GM23338 (cell line): ENCODE measurements around the gene PIK3R5. TPM values are rescaled to one million over a fixed set of nuclear protein-coding genes. Genes with fewer than 3 reads are reported as not detected.

ENCODE experiments used
- ATAC-seq: fragments of 200-7000 bp; cut with Tn5 transposase; 3 replicates; pipeline ENCODE4 v1.9.1; 2020
- DNase-seq: peaks from one replicate; pipeline ENCODE4 v3.0.0-alpha.2; 2015; ENCODE audit warnings: low spot score
- H2AFZ ChIP-seq: fragments of 200-600 bp; sonication (generic); 2 replicates; pipeline ENCODE4 v1.8.0; 2016; ENCODE audit warnings: antibody characterized with exemption, mild to moderate bottlenecking, moderate library complexity
- H3F3A ChIP-seq: fragments of 200-600 bp; sonication (generic); replicated peaks from 2 replicates; pipeline ENCODE4 v1.8.0; 2017; ENCODE audit warnings: antibody characterized with exemption, mixed run types, low read depth
- H3K27ac ChIP-seq: fragments of 200-600 bp; sonication (generic); 2 replicates; pipeline ENCODE4 v1.6.1; 2016; ENCODE audit warnings: low read depth
- H3K27me3 ChIP-seq: fragments of 200-600 bp; sonication (generic); 2 replicates; pipeline ENCODE4 v1.8.0; 2016; ENCODE audit warnings: mild to moderate bottlenecking, mixed run types, moderate library complexity; ENCODE audit not compliant: insufficient read depth
- H3K36me3 ChIP-seq: fragments of 200-600 bp; sonication (generic); 2 replicates; pipeline ENCODE4 v1.8.0; 2016; ENCODE audit warnings: mild to moderate bottlenecking; ENCODE audit not compliant: insufficient read depth
- H3K4me1 ChIP-seq: fragments of 200-600 bp; sonication (generic); 2 replicates; pipeline ENCODE4 v1.8.0; 2016; ENCODE audit warnings: mild to moderate bottlenecking, moderate library complexity; ENCODE audit not compliant: insufficient read depth
- H3K4me2 ChIP-seq: fragments of 200-600 bp; sonication (generic); 2 replicates; pipeline ENCODE4 v1.7.1; 2017; ENCODE audit warnings: mixed run types
- H3K4me3 ChIP-seq: fragments of 200-600 bp; sonication (generic); 2 replicates; pipeline ENCODE4 v1.6.1; 2016; ENCODE audit warnings: mixed run types
- H3K79me2 ChIP-seq: fragments of 200-600 bp; sonication (generic); replicated peaks from 2 replicates; pipeline ENCODE4 v1.8.0; 2017; ENCODE audit warnings: mild to moderate bottlenecking; ENCODE audit not compliant: insufficient read depth
- H3K9me2 ChIP-seq: fragments of 200-600 bp; sonication (generic); 2 replicates; pipeline ENCODE4 v1.8.0; 2017; ENCODE audit not compliant: insufficient read depth
- H4K20me1 ChIP-seq: fragments of 200-600 bp; sonication (generic); replicated peaks from 2 replicates; pipeline ENCODE4 v1.8.0; 2017; ENCODE audit warnings: mild to moderate bottlenecking; ENCODE audit not compliant: insufficient read depth
- H3K27ac Mint-ChIP-seq: 2 replicates; pipeline ENCODE4 v1.8.0; 2020; ENCODE audit warnings: inconsistent platforms, mild to moderate bottlenecking, moderate library complexity, mixed read lengths
- H3K27me3 Mint-ChIP-seq: 3 replicates; pipeline ENCODE4 v1.8.0; 2022; ENCODE audit warnings: low read depth, mild to moderate bottlenecking, moderate library complexity, mixed read lengths, inconsistent platforms; ENCODE audit not compliant: insufficient read depth, poor library complexity
- H3K36me3 Mint-ChIP-seq: 3 replicates; pipeline ENCODE4 v1.8.0; 2021; ENCODE audit warnings: low read depth, mild to moderate bottlenecking, inconsistent platforms, moderate library complexity, mixed read lengths
- H3K4me1 Mint-ChIP-seq: 3 replicates; pipeline ENCODE4 v1.8.0; 2020; ENCODE audit warnings: mild to moderate bottlenecking, inconsistent platforms, mixed read lengths
- H3K4me3 Mint-ChIP-seq: 3 replicates; pipeline ENCODE4 v1.8.0; 2021; ENCODE audit warnings: moderate library complexity, mild to moderate bottlenecking, inconsistent platforms, mixed read lengths
- H3K9me3 Mint-ChIP-seq: 3 replicates; pipeline ENCODE4 v1.8.0; 2020; ENCODE audit warnings: moderate library complexity, mild to moderate bottlenecking, inconsistent platforms, mixed read lengths
- CREB1 ChIP-seq: fragments of 250-450 bp; sonication (Bioruptor Pico); IDR thresholded peaks from 2 replicates; pipeline ENCODE4 v1.5.0; 2020; ENCODE audit warnings: low read depth, mild to moderate bottlenecking, moderate library complexity
- EZH2 ChIP-seq: fragments of 200-600 bp; sonication (generic); IDR thresholded peaks from one replicate; pipeline ENCODE4 v1.8.0; 2017; ENCODE audit warnings: antibody characterized with exemption, mild to moderate bottlenecking, low read depth; ENCODE audit not compliant: unreplicated experiment
- EZH2phosphoT487 ChIP-seq: fragments of 200-600 bp; sonication (generic); IDR thresholded peaks from one replicate; pipeline ENCODE4 v1.8.1; 2018; ENCODE audit warnings: antibody characterized with exemption; ENCODE audit not compliant: unreplicated experiment
- JUNB ChIP-seq: IDR thresholded peaks from one replicate; pipeline ENCODE4 v1.6.1; 2016; ENCODE audit warnings: antibody characterized with exemption; ENCODE audit not compliant: unreplicated experiment
- NANOG ChIP-seq: IDR thresholded peaks from 2 replicates; pipeline ENCODE4 v1.6.1; 2016; ENCODE audit warnings: antibody characterized with exemption, borderline replicate concordance
- POLR2AphosphoS5 ChIP-seq: IDR thresholded peaks from 2 replicates; pipeline ENCODE4 v1.6.1; 2016; ENCODE audit warnings: antibody characterized with exemption, low read depth
- STAT1 ChIP-seq: IDR thresholded peaks from one replicate; pipeline ENCODE4 v1.6.1; 2016; ENCODE audit warnings: antibody characterized with exemption; ENCODE audit not compliant: unreplicated experiment
- ZNF114 ChIP-seq: fragments of 250-450 bp; sonication (Bioruptor Pico); IDR thresholded peaks from 2 replicates; pipeline ENCODE4 v1.5.0; 2020; ENCODE audit warnings: mild to moderate bottlenecking, moderate library complexity
- ZNF331 ChIP-seq: fragments of 250-450 bp; sonication (Bioruptor Pico); IDR thresholded peaks from 2 replicates; pipeline ENCODE4 v1.5.0; 2020; ENCODE audit warnings: low read depth, mild to moderate bottlenecking, moderate library complexity
- polyA plus RNA-seq: library from polyadenylated mRNA; unstranded; fragments of >200 nt; fragmentation: Nextera tagmentation; extraction: Ambion mirVana; gene quantifications from 2 replicates; pipeline ENCODE4 v1.2.1, GENCODE V29; 2016
- total RNA-seq: library from RNA; depleted of rRNA; stranded (reverse); fragments of >200 nt; shearing (Covaris generic); gene quantifications from 2 replicates; pipeline ENCODE4 v1.2.3, GENCODE V29; 2014
- TF ChIP-seq, protein P1 (sequence below): IDR thresholded peaks from one replicate; pipeline ENCODE4 v1.6.1; 2018; ENCODE audit warnings: antibody characterized with exemption; ENCODE audit not compliant: unreplicated experiment
- TF ChIP-seq, protein P2 (sequence below), 2 experiments: fragments of 200-600 bp in 1 of 2; sonication (generic) in 1 of 2; conservative IDR thresholded peaks; 2 replicates each; pipeline versions ENCODE4 v1.5.1 to v1.6.1; 2016 to 2017; ENCODE audit warnings: antibody characterized with exemption in 2 of 2, low read depth in 2 of 2, mild to moderate bottlenecking in 2 of 2, moderate library complexity in 1 of 2

Gene PIK3R5
- total and polyA plus RNA-seq, 2 experiments from 2014 or later = 1.7 to 9.4 TPM

DNA sequence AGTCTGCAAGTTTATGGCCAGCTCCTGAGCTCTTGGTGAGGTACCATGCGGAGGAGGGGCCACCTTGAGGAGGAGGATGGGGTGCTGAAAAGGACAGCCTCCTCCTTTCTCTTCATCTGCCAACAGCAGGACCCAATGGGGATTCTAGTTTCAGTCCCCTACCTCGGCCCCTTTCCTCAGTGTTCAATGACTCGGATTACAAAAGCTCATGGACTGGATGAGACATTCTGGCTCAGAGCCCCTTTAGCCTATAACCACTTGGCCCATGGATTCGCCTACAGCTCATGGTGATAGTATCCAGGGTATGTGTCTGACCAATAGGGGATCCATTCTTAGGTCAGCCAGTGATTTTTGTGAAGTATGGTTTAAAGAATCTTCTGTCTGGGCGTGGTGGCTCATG lies 89.5 kb downstream of the PIK3R5 start:
- Histone ChIP-seq H3K9me2 (no peaks in the 10 kb centered on the region), H3K4me1 (peaks cover 13% of the 10 kb centered on the region), H4K20me1 (no peaks in the 10 kb centered on the region), H3K4me2 (peak overlapping the region; percentile 38; the same call in 1 of the 2 replicates), H3K36me3 (no peaks in the 10 kb centered on the region), H3K27me3 (no peaks in the 10 kb centered on the region), H3K79me2 (no peaks in the 10 kb centered on the region), H2AFZ (peak overlapping the region; percentile 81; the same call in 1 of the 2 replicates), H3F3A (no peaks in the 10 kb centered on the region), H3K4me3 (no peak overlapping the region), H3K27ac (no peak overlapping the region)
- TF ChIP-seq, protein P1, sequence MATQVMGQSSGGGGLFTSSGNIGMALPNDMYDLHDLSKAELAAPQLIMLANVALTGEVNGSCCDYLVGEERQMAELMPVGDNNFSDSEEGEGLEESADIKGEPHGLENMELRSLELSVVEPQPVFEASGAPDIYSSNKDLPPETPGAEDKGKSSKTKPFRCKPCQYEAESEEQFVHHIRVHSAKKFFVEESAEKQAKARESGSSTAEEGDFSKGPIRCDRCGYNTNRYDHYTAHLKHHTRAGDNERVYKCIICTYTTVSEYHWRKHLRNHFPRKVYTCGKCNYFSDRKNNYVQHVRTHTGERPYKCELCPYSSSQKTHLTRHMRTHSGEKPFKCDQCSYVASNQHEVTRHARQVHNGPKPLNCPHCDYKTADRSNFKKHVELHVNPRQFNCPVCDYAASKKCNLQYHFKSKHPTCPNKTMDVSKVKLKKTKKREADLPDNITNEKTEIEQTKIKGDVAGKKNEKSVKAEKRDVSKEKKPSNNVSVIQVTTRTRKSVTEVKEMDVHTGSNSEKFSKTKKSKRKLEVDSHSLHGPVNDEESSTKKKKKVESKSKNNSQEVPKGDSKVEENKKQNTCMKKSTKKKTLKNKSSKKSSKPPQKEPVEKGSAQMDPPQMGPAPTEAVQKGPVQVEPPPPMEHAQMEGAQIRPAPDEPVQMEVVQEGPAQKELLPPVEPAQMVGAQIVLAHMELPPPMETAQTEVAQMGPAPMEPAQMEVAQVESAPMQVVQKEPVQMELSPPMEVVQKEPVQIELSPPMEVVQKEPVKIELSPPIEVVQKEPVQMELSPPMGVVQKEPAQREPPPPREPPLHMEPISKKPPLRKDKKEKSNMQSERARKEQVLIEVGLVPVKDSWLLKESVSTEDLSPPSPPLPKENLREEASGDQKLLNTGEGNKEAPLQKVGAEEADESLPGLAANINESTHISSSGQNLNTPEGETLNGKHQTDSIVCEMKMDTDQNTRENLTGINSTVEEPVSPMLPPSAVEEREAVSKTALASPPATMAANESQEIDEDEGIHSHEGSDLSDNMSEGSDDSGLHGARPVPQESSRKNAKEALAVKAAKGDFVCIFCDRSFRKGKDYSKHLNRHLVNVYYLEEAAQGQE = no peak
- no peak for TF ChIP-seq EZH2phosphoT487
- TF ChIP-seq ZNF114 (CRISPR knock-in tag) = no peak
- TF ChIP-seq ZNF331 (CRISPR knock-in tag) = no peak
- no peak for TF ChIP-seq JUNB
- TF ChIP-seq STAT1 = no peak
- TF ChIP-seq EZH2 = no peak
- Mint-ChIP-seq H3K36me3 (no peaks in the 10 kb centered on the region; the same call in 2 of the 3 replicates), H3K27me3 (peaks cover 10% of the 10 kb centered on the region), H3K27ac (no peak overlapping the region), H3K4me3 (no peak overlapping the region), H3K4me1 (peaks cover 22% of the 10 kb centered on the region), H3K9me3 (no peaks in the 10 kb centered on the region; the same call in 2 of the 3 replicates)
- DNase-seq = peak; percentile 44
- ATAC-seq = peak; percentile 56

DNA sequence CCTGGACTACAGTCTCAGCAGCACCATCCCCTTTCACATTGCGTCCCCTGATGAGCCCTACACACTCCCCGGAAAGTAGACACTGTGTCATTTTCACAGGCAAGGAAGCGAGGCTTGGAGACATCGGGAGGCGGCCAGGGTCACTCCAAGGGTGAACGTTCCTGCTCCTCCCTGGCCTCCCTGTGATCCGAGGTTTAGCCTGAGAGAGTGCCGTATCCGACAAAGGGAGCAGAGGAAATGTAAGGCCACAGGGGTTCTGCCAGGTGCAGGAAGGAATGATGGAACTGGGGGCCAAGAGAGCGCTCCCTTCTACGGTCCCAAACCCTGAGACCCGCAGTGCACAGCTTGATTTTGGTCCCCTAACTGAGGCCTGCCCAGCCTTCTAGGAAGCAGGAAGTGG lies 90.1 kb downstream of the PIK3R5 start:
- peak; percentile 22; the same call in 2 of the 3 replicates for ATAC-seq
- no peaks in the 10 kb centered on the region for H3K9me2 ChIP-seq
- Mint-ChIP-seq H3K4me3 (no peak overlapping the region), H3K27me3 (peaks cover 10% of the 10 kb centered on the region), H3K4me1 (peaks cover 22% of the 10 kb centered on the region), H3K36me3 (no peaks in the 10 kb centered on the region; the same call in 2 of the 3 replicates), H3K27ac (no peak overlapping the region), H3K9me3 (no peaks in the 10 kb centered on the region; the same call in 2 of the 3 replicates)
- DNase-seq = peak; percentile 33
- no peaks in the 10 kb centered on the region for H3F3A ChIP-seq
- peak overlapping the region; percentile 38; the same call in 1 of the 2 replicates for H3K4me2 ChIP-seq
- no peaks in the 10 kb centered on the region for H3K36me3 ChIP-seq
- H3K4me1 ChIP-seq = peaks cover 13% of the 10 kb centered on the region
- no peak overlapping the region for H3K27ac ChIP-seq
- H2AFZ ChIP-seq = peak overlapping the region; percentile 81; the same call in 1 of the 2 replicates
- no peak overlapping the region for H3K4me3 ChIP-seq
- H3K27me3 ChIP-seq = no peaks in the 10 kb centered on the region
- no peaks in the 10 kb centered on the region for H4K20me1 ChIP-seq
- no peaks in the 10 kb centered on the region for H3K79me2 ChIP-seq
- TF ChIP-seq ZNF114 (CRISPR knock-in tag) (no peak), STAT1 (no peak), CREB1 (no peak), EZH2 (no peak), ZNF331 (CRISPR knock-in tag) (no peak), POLR2AphosphoS5 (no peak), NANOG (no peak)
- TF ChIP-seq, protein P1 = no peak
- TF ChIP-seq, protein P2, sequence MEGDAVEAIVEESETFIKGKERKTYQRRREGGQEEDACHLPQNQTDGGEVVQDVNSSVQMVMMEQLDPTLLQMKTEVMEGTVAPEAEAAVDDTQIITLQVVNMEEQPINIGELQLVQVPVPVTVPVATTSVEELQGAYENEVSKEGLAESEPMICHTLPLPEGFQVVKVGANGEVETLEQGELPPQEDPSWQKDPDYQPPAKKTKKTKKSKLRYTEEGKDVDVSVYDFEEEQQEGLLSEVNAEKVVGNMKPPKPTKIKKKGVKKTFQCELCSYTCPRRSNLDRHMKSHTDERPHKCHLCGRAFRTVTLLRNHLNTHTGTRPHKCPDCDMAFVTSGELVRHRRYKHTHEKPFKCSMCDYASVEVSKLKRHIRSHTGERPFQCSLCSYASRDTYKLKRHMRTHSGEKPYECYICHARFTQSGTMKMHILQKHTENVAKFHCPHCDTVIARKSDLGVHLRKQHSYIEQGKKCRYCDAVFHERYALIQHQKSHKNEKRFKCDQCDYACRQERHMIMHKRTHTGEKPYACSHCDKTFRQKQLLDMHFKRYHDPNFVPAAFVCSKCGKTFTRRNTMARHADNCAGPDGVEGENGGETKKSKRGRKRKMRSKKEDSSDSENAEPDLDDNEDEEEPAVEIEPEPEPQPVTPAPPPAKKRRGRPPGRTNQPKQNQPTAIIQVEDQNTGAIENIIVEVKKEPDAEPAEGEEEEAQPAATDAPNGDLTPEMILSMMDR (conservative IDR thresholded peaks at IDR 0.05; ENCODE audit: low read depth in 2 of 2) = no peak
